ENCODE data around the gene NPC1.

DNA sequence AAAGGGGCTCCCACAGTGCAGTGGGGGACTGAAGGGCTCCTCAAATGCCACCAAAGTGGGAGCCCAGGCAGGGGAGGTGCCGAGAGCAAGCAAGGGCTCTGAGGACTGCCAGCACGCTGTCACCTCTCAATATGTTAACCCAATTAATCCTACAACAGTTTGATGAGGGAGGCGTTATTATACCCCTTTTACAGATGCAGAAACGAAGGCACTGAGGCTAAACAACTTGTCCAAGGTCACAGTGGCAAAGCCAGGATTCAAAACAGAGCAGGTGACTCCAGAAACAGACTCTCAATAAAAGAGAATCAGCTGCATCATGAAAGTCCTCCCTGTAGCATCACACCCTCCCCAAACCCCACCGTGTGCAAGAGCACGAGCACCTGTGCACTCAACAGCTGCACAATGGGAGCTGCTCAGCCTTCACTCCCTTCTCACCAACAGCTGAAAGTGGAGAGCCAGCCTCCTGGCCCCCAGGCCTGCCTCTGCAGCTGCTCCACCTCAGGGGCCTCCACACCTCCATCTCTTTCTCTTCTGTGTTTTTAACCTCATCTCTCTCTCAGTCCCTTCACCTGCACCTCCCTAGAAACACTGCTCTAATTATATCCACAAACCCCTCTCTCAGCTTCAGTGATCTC is 8.1 kb downstream of the NPC1 start:
- TF ChIP-seq POU2F2 (IDR thresholded peaks at IDR 0.05; ENCODE audit: low read depth, low read length) (no peak), TAF1 (IDR thresholded peaks at IDR 0.05; ENCODE audit: low read depth, low read length) (no peak), POLR2AphosphoS5 (IDR thresholded peaks at IDR 0.05; ENCODE audit: low read depth, low read length) (no peak), POLR2A (IDR thresholded peaks at IDR 0.05; ENCODE audit: low read depth, low read length) (no peak), PAX5 (IDR thresholded peaks at IDR 0.05; ENCODE audit: insufficient read depth, low read length, severe bottlenecking) (no peak), SPI1 (IDR thresholded peaks at IDR 0.05; ENCODE audit: low read depth, low read length) (no peak)
